WTC11 (cell line): Measurements from ENCODE around the gene ASTN1.

ENCODE experiments used
- KAT7 ChIP-seq: sonication (generic); formaldehyde crosslinking; IDR thresholded peaks from 2 replicates; pipeline ENCODE4 v1.8.1; 2023; ENCODE audit warnings: missing genetic modification reagents, mild to moderate bottlenecking, borderline replicate concordance
- NR2C2 ChIP-seq: sonication (generic); formaldehyde crosslinking; IDR thresholded peaks from 2 replicates; pipeline ENCODE4 v1.8.0; 2022; ENCODE audit warnings: mild to moderate bottlenecking, missing genetic modification reagents
- ZNF532 ChIP-seq: fragments of 250-450 bp; sonication (Bioruptor Pico); IDR thresholded peaks from 2 replicates; pipeline ENCODE4 v1.9.0; 2021; ENCODE audit warnings: mild to moderate bottlenecking, borderline replicate concordance

GRCh38 chr1:177069490-177069889 lies 95.0 kb downstream of the ASTN1 start:
- no peak for TF ChIP-seq ZNF532
- TF ChIP-seq KAT7 (CRISPR knock-in tag) = no peak
- no peak for TF ChIP-seq NR2C2 (CRISPR knock-in tag)
